NCI-H2227 (cell line): Measurements from ENCODE around the gene NPAT.

Source experiments
- DNase-seq: peaks from one replicate; lab custom pipeline; 2025; ENCODE audit not compliant: unreplicated experiment; lab: John Stamatoyannopoulos, UW

The NPAT gene

DNA sequence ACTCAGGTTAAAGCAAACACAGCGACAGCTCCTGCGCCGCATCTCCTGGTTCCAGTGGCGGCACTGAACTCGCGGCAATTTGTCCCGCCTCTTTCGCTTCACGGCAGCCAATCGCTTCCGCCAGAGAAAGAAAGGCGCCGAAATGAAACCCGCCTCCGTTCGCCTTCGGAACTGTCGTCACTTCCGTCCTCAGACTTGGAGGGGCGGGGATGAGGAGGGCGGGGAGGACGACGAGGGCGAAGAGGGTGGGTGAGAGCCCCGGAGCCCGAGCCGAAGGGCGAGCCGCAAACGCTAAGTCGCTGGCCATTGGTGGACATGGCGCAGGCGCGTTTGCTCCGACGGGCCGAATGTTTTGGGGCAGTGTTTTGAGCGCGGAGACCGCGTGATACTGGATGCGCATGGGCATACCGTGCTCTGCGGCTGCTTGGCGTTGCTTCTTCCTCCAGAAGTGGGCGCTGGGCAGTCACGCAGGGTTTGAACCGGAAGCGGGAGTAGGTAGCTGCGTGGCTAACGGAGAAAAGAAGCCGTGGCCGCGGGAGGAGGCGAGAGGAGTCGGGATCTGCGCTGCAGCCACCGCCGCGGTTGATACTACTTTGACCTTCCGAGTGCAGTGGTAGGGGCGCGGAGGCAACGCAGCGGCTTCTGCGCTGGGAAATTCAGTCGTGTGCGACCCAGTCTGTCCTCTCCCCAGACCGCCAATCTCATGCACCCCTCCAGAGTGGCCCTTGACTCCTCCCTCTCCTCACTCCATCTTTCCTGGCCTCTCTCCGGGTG lies at the start of gene NPAT, which contains the start of gene ATM:
Gene NPAT (minus strand): TSS at position 65 of the 774 bp plus-strand sequence. CDS start 102 bp downstream, outside the sequence.
Gene ATM (plus strand): TSS at position 494 of the 774 bp plus-strand sequence. CDS start 4,558 bp downstream, outside the sequence.
- peak; percentile 98 for DNase-seq

- DNase-seq, result no peak
Observed at GRCh38 chr11:108269583-108269982, 47.1 kb upstream of the NPAT start.

DNA sequence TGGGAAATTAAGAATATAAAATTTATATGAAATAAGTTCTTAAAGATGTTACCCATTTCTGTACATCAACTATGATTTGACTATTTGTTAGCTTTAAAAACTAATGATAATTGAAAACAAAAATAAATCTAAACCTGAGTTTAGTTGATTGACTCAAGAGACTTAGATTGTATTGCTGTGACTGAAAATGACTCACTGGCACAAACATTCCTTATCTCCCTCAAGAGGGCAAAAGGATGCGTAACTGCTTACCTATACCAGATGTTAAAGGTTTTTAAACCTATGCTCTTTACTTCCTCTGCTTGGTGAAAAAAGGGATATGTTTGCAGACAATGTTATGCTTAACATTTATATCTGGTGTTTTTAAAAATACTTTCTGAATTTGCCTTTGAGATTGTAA lies 30.7 kb upstream of the NPAT start:
- DNase-seq, result no peak

DNA sequence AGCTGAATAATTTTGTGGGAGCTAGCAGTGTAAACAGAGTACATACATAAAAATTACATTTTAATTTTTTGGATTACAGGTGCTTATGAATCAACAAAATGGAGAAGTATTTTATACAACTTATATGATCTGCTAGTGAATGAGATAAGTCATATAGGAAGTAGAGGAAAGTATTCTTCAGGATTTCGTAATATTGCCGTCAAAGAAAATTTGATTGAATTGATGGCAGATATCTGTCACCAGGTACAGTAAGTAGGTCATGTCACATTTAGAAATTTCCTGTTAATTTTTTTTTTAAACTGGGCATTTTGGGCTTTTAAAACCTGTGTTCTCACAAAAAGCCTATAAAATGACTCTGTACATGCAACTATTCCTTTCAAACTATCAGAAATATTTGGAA lies 24.4 kb upstream of the NPAT start:
- DNase-seq, result no peak

DNA sequence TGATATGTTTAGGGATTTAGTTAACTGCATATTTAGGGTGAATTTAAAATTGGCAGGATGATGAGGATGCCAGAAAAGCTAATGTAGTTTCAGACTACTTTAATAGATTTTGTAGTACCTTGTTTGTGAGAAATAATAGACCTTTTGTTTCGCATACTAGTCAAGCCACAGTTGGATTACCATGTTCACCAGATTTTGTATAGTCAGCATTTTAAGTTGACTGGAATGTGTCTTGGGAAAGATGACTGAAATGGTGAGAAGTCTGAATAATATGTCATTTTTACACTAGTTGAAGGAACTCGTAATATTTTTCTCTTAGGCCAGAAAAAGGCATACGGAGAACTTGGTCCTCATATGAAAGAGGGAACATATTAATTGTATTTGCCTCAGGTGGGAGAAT lies 23.9 kb upstream of the NPAT start:
- no peak for DNase-seq

- DNase-seq, result no peak
Observed at GRCh38 chr11:108242422-108242821, 20.0 kb upstream of the NPAT start.

DNA sequence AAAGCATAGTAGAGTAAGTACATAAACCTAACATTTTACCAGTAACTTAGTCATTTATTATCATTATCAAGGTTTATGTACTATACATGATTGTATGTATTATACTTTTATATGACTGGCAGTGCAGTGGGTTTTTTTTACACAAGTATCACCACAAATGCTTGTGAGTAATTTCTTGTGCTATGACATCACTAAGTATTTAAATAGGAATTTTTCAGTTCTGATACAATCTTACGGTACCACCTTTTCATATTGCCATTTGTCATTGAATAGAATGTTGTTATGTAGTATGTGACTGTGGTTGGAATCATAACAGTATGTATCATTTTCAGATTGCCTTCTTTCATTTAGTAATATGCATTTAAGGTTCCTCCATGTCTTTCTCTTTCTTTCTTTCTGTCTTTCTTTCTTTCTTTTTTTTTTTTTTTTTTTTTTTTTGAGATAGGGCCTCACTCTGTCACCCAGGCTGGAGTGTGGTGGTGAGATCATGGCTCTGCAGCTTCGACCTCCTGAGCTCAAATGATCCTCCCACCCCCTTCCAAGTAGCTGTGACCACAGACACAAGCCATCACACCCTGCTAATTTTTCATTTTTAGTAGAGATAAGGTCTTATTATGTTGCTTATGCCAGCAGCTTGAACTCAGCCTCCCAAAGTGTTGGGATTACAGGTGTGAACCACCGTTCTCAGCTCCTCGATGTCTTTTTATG lies 19.0 kb upstream of the NPAT start:
- no peak for DNase-seq

- DNase-seq, result no peak
Observed at GRCh38 chr11:108239076-108239475, 16.6 kb upstream of the NPAT start.

DNA sequence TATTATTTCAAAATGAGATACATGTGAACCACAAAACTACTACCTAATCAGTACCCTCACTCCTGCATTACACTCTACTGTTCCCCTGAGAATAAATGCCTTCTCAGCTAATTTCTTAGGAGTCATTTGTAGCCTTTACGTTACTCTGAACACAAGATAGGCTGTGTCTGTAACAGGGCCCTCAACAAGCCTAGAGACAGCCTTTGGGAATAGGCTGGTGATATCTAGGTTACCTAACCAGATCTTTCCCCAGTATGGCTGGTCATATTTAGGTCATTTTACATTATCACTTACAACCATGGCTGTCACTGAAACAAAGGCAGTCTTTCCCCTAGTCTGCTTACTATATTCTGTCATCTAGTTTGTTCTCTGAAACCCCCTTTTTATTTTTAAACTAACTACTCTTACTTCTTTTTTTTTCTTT lies 14.6 kb upstream of the NPAT start:
- DNase-seq, result no peak

GRCh38 chr11:108235633-108236032 lies 13.2 kb upstream of the NPAT start:
- DNase-seq, result no peak

DNA sequence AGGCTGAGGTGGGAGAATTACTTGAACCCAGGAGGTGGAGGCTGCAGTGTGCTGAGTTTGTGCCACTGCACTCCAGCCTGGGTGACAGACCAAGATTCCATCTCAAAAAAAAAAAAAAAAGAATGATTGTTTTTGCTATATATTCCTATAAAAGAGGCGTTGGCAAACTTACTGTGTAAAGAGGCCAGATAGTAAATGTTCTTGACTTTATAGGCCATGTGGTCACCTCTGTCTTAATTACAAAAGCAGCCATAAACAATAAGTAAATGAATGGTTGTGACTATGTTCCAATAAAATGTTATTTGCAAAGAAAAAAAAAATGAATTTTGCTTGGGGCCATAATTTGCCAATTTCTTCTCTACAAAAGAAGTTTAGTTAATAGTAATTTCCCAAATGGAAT lies 12.8 kb upstream of the NPAT start:
- no peak for DNase-seq

- no peak for DNase-seq
Observed at GRCh38 chr11:108233277-108233945, 11.0 kb upstream of the NPAT start.

DNA sequence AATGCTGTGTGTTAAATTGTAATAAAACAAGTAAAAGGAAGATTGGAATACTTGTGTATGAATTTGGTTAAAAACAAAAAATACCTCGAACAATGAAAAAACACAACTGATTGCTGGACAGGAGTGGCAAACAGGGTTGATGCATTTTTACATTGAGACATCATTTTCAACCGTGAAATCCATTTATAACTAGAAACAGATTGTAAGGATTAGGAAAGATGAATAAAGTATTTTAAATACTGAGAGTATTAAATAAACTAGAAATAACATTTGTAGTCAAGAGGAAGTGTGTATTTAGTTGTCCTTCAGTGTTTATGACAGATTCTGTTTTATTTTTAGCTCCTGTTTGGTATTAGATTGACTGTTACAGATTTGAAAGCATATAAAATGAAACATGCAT lies 5.8 kb upstream of the NPAT start:
- DNase-seq, result no peak

DNA sequence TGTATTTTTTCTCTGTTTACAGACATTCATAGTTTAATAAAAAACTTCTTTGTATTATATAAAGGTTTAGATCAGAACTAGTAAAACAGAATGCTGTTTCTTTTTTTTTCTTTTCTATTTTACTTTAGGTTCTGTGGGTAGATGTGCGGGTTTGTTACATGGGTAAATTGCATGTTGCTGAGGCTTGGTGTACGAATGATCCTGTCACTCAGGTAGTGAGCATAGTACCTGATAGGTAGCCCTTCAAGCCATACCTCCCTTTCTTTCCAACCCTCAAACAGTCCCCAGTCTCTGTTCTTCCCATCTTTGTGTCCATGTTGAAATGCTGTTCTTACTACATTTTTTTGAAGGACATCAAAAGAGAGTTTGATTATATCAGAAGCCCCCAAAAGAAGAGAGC lies 3.6 kb upstream of the NPAT start:
- DNase-seq, result no peak

DNA sequence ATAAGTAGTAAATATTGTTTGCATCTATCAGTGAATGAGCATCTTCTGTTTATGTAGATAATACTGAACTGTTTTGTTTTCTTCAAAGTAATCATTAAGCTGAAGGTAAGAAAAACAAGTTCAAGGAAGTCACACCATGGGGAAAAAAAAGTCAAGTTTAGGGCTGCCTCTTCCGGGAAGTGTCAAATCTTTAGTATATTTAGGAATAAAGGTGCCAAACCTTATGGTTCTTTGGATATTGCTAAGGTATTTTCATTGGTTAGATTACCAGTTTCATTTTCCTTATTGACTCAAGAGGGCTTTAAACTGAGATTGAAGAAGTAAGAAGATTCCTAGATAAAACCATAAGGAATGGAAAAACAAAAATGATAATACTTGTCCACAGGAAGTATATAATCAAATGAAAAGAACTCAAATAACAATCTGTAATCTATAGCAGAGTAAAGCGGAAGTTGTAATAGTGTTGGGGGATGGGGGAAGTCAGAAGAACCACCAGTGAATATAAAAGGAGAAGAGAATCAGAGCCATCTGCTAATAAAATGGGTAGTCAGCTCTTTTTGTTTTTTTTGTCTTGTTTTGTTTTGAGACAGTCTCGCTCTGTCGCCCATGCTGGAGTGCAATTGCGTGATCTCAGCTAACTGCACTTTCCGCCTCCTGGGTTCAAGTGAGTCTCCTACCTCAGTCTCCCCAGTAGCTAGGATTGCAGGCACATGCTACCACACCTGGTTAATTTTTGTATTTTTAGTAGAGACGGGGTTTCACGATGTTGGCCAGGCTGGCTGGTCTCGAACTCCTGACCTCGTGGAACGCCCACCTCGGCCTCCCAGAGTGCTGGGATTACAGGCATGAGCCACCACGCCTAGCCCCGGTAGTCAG lies 2.7 kb upstream of the NPAT start:
- no peak for DNase-seq

DNA sequence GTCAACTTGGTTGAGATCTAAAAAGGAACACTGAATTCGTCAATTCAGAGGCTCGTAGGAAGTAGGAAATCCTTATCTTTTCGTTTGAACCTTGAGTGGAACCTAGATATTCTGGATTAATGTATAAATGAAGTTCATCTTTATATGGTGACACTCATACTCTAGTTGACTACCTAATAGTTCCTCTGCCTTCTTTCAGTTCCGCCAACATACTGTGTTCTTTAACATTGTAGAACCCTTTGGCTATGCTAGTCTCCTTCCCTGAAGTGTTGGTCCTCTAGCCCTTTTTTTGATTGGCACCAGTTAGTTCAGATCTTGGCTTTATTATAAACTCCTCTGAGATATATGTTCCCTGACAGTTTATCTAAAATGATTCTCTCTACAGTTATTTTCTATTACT lies 1.9 kb upstream of the NPAT start:
- no peak for DNase-seq

GRCh38 chr11:108223348-108224149 lies 1.1 kb upstream of the NPAT start:
- peak; percentile 19 for DNase-seq

DNA sequence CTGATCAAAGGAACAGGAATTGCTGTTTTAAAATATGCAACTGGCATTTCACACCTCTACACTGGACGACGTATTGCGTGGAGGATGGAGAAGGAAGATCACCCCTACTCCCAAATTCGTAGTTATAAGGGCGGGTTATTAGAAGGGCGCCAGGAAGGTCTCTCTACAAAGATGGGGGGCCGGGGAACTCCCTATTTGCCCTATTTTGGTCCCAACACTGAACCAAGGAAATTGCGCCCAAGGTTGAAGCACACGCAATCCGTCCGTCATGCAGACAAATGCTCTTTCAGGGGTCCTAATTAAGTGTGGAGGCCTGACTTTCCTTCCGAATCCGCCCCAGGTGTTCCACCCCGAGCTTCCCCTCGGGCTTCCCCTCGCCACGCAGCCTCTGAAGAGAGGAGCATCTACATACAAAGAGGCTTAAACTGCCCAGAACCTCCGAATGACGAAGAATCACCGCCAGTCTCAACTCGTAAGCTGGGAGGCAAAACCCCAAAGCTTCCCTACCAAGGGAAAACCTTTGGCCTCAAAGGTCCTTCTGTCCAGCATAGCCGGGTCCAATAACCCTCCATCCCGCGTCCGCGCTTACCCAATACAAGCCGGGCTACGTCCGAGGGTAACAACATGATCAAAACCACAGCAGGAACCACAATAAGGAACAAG lies 396 bp downstream of the NPAT start:
- peak; percentile 38 for DNase-seq

DNA sequence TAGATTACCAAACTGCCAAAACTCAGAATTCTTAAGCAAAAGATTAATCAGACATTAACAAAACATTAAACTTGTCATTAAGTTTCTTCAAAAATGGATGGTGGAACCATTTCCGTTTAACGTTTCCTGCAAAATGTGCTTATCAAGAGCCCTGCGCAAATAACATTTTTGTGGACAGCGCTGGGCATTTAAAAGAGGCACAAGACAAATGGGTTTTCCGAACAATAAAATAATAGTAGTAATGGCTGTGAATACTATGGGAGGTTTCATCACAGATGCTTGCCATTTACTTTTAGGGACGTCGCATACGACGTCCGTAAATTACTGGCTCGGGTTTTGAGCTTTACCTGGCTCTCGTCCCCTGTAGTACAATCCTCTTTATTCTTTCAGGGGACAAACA lies 1.1 kb downstream of the NPAT start:
- DNase-seq, result no peak
